Measurements from ENCODE around the gene RHBDF1.

GRCh38 chr16:61879-62281, 10.6 kb downstream of the RHBDF1 start:
- TF ChIP-seq EZH2 (IDR thresholded peaks at IDR 0.05; ENCODE audit: low read length, missing control alignments) (no peak), CTCF (conservative IDR thresholded peaks at IDR 0.05 in 1 of 2, IDR thresholded peaks at IDR 0.05 in 1 of 2; ENCODE audit: low read depth in 1 of 2, low read length in 2 of 2) (no peak)

Data from fibroblast of lung (primary cell).